ENCODE measurements around the gene UBALD2.

The UBALD2 gene

GRCh38 chr17:76262732-76263344 lies 2.3 kb upstream of the UBALD2 start:
- in situ Hi-C loops (cut with HindIII; ENCODE audit: low sequenced_read_pairs), result loop anchor here (25.0 kb wide), 1 partner anchor 351 kb away; the partner anchor contains the start of gene MRPL38

DNA sequence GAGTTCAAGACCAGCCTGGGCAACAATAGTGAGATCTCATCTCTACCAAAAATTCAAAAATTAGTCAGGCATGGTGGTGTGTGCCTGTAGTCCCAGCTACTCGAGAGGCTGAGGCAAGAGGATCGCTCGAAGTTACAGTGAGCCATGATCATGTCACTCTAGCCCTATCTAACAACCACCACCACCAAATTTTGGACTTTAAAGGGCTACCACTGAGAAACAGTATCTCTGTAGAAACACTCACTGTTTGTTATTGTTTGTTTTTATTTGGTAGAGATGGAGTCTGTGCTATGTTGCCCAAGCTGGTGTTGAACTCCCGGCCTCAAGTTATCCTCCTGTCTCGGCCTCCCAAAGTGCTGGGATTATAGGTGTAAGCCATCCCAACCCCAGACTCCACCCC lies 1.3 kb upstream of the UBALD2 start:
- in situ Hi-C loops (cut with HindIII; ENCODE audit: low sequenced_read_pairs), result loop anchor here (25.0 kb wide), 1 partner anchor 352 kb away; the partner anchor contains the start of gene MRPL38

DNA sequence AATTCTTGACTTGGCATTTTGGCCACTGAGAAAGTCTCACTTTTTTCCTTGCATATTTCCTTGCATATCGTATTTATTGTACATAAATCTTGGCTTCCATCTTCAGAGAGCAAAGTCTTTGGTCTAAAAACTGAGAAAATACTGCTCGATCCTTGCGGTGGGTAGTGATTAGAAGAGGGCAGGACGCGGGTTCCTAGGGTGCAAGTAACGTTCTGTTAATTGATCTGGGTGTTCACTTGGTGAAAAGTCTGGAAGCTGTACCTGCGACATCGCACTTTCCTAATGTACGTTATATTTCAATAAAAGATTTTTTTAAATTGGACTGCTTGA lies 758 bp upstream of the UBALD2 start:
- in situ Hi-C loops (cut with HindIII; ENCODE audit: low sequenced_read_pairs), result loop anchor here (25.0 kb wide), 1 partner anchor 352 kb away; the partner anchor contains the start of gene MRPL38

DNA sequence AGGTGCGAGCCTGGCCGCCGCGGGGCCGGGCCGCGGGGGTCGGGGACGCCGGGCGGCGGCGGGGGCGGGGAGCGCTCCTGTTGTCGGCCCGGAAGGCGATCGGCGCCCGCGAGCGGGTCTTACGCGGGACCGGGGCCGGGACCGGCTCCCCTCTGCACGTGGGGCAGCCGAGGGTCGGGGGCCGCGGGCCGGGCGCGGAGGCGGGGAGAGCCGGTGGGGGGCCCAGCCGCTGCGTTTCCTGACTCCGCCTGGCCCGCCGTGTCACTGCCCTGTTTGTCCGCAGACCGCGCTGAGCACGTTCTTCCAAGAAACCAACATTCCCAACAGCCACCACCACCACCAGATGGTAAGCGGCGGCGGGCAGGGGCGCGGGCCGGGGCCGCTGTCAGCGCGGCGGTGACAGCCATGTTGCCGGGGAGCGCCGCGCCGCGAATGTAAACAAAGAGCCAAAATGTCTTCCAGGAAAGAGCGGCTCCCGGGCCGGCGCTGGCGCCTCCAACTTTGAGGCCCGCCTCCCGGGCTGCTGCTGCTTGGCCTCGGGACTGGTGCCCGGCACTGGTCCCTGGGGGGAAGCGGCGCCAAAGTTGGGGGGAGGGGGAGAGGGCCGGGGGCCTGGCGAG lies 586 bp downstream of the UBALD2 start:
- in situ Hi-C loops (cut with HindIII; ENCODE audit: low sequenced_read_pairs), result loop anchor here (25.0 kb wide), 1 partner anchor 353 kb away; the partner anchor contains the start of gene MRPL38

DNA sequence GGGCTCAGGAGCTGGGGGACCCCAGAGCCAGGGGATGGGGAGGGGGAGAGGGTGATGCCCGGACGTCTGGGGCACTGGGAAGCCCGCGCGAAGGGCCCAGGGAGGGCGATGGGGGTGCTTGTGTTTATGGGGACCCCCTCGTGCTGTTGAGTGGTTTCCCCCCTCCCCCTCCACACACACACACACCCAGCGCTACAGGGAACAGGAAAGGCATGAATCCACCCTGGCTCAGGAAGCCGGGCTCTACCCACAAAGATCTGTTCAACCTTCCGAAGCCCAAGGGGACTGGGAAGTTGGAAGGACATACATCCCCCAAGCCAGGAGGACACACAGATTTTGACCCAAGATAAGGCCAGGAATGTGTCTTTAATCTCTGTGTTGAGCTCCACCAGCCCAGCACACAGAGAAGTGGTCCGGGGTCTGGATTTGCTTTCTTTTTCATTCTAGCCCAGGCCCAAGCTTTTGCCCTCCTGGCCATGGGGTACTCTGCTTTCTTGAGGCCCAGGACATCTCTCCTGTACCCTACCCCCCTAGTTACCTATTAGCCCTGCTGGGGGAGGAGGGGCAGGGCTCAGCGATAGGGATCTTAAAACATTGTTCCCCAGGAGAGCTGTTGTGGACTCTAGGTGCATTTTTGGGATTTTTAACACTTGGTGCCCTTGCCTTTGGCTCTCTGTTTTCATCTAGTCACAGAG lies 1.2 kb downstream of the UBALD2 start:
- in situ Hi-C loops (cut with HindIII; ENCODE audit: low sequenced_read_pairs), result loop anchor here (25.0 kb wide), 1 partner anchor 354 kb away; the partner anchor contains the start of gene MRPL38

DNA sequence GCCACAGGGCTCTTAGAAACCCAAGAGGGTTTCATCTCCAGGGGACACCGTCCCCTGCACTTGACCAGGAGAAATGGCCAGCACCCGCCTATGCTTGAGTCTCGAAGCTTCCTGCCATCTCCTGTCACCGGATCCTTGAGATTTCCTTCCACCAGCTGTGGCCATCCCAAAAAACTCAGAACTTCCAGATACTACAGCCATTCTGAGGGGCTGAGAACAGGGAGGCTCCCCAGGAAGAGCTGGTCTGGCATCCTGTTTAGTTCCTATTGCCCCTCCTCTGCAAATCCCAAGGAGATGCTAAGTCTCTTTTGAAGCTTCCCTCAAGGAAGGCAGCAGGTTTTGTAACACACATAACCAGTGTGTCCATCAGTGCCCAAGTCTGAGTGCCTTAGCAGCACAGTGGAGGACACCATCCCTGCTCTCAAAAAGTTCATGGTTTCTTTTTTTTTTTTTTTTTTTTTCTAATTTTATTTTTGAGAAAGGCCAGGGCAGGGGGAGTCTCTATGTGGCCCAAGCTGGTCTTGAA lies 2.0 kb downstream of the UBALD2 start:
- in situ Hi-C loops (cut with HindIII; ENCODE audit: low sequenced_read_pairs), result loop anchor here (25.0 kb wide), 1 partner anchor 355 kb away; the partner anchor contains the start of gene MRPL38

GRCh38 chr17:76267581-76268001 lies 2.4 kb downstream of the UBALD2 start:
- in situ Hi-C loops (cut with HindIII; ENCODE audit: low sequenced_read_pairs), result loop anchor here (25.0 kb wide), 1 partner anchor 355 kb away; the partner anchor contains the start of gene MRPL38

- in situ Hi-C loops (cut with HindIII; ENCODE audit: low sequenced_read_pairs), result loop anchor here (25.0 kb wide), 1 partner anchor 356 kb away; the partner anchor contains the start of gene MRPL38
Observed at GRCh38 chr17:76268015-76268749, 3.0 kb downstream of the UBALD2 start.

DNA sequence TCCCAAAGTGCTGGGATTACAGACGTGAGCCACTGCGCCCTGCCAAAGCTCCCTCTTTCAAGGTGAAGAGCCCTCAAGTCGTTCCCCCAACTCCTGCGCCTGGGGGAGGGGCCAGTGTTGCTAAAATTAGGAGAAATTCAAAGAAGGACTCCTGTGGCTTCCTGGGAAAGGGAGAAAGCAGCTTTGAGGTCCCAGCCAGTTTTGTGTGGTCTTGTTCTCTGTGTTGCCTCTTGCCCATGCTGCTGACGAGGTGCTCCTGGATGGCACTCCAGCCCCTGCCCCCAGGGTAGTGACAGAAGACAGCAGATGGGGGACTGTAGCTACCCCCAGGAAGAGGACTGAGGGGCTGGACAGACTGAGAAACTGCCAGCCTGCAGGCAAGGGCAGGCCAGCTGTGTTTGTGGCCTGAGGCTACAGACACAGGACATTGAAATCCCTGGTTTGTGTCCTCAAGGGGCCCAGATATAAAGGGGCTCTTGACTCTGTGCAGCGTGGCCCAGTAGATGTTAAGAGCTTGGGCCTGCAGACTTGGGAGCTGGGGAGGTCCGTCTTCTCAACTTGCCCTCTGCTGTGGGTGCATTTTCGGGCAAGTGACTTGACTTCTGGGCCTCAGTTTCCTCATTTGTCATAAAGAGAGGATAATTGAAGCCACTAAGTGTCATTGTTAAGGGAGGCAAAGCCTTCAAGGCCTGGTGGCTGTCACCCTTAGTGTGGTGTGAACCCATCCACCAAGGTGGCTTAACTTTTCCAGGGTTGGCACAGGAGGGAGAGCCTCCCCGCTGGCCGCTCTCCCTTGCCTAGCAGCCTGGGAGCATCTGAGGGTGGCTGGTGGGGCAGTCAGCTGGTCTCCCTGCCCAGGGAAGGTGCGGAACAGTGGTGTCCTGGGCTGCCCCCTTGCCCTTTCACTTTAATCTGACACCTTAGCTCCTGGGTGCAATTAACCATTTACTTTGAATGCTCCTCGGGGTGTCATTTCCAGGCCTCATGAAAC lies 4.1 kb downstream of the UBALD2 start:
- in situ Hi-C loops (cut with HindIII; ENCODE audit: low sequenced_read_pairs), result loop anchor here (25.0 kb wide), 1 partner anchor 357 kb away; the partner anchor contains the start of gene MRPL38

DNA sequence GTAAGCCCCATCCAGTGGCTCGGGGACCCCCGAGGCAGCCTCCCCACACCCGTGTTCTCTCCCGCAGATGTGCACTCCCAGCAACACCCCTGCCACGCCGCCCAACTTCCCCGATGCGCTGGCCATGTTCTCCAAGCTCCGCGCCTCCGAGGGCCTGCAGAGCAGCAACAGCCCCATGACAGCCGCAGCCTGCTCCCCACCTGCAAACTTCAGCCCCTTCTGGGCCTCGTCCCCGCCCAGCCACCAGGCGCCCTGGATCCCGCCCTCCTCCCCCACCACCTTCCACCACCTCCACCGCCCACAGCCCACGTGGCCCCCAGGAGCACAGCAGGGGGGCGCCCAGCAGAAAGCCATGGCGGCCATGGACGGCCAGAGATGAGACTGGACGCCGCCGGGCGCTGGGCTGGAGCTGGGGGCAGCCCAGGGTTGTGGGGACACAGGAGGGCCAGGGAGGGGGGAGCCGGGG lies 5.0 kb downstream of the UBALD2 start:
- in situ Hi-C loops (cut with HindIII; ENCODE audit: low sequenced_read_pairs), result loop anchor here (25.0 kb wide), 1 partner anchor 358 kb away; the partner anchor contains the start of gene MRPL38

GRCh38 chr17:76270770-76271668 lies 5.9 kb downstream of the UBALD2 start:
- in situ Hi-C loops (cut with HindIII; ENCODE audit: low sequenced_read_pairs), result loop anchor here (25.0 kb wide), 1 partner anchor 359 kb away; the partner anchor contains the start of gene MRPL38

DNA sequence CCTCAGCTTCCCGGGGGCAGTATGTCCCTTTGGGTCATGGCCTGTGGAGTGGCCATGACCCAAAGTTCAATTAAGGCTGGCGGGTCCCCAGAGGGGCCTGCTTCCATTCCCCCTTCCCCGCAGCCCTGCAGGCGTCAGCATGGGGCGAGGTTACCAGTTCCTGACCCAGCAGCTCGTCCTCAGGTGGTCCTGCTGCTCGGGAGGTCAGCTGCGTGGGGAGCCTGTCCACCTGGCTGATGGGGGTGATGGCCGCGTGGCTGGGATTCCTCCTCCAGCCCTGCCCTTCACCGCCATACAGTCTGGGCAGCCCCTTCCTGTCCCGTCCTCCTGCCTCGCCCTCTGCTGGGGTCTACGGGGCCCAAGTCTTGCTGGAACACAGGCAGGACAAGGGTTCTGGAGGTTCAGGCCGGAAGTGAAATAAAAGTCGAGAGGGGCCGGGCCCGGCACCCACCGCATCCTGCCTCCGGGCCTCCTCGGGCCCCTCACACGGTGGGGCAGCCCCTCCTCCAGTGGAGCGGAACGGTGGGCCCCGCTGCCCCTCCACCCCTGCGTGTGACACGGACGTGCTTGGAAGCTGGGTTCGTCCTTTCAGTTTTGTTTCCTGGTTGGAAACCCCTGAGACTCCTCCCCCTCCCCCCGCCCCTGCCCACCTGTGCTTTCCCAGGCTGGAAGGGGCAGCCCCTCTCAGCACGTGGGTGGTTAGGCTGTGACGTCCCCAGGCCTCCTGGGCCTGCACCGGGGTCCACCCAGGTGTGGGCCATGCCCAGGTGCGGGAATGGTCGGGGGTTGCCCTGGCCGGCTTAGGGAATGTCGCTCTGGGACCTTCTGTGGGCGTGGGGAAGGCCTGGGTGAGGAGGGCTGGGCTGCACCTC lies 6.8 kb downstream of the UBALD2 start:
- in situ Hi-C loops (cut with HindIII; ENCODE audit: low sequenced_read_pairs), result loop anchor here (25.0 kb wide), 1 partner anchor 360 kb away; the partner anchor contains the start of gene MRPL38

- in situ Hi-C loops (cut with HindIII; ENCODE audit: low sequenced_read_pairs), result loop anchor here (25.0 kb wide), 1 partner anchor 360 kb away; the partner anchor contains the start of gene MRPL38
Observed at GRCh38 chr17:76272541-76273444, 7.6 kb downstream of the UBALD2 start.

- in situ Hi-C loops (cut with HindIII; ENCODE audit: low sequenced_read_pairs), result loop anchor here (25.0 kb wide), 1 partner anchor 361 kb away; the partner anchor contains the start of gene MRPL38
Observed at GRCh38 chr17:76273445-76274111, 8.4 kb downstream of the UBALD2 start.

All from endothelial cell of hepatic sinusoid (primary cell).